Esophagus squamous epithelium (tissue), 4 donors: Measurements from ENCODE around the gene GOLGA6L22.
"Not testable (repeated sequence)": the region's sequence is repeated elsewhere in the genome, so short reads cannot be mapped to it uniquely, and the experiment has no call there.

Experiments
- CTCF ChIP-seq, 6 experiments: fragments of 450-650 bp in 4 of 6; fragments of 200-600 bp in 2 of 6; sonication (generic) in 2 of 6; IDR thresholded peaks; one replicate each; pipeline ENCODE4 v1.5.1; 2016 to 2019; ENCODE audit warnings: antibody characterized with exemption in 6 of 6, mild to moderate bottlenecking in 4 of 6, moderate library complexity in 4 of 6
- POLR2A ChIP-seq, 4 donors: fragments of 450-650 bp; IDR thresholded peaks; one replicate each; pipeline ENCODE4 v1.6.1; 2017; ENCODE audit warnings: antibody characterized with exemption in 4 of 4, mild to moderate bottlenecking in 4 of 4, moderate library complexity in 3 of 4

GRCh38 chr15:22506959-22507358 is 48.3 kb downstream of the GOLGA6L22 start:
- not testable (repeated sequence) for TF ChIP-seq CTCF, POLR2A (IDR thresholded peaks at IDR 0.05)
